K562 (cell line): ENCODE results near the gene NFRKB. TPM values are rescaled to one million over a fixed set of nuclear protein-coding genes. Genes with fewer than 3 reads are reported as not detected.
A peak's percentile ranks its signal among the peaks of the same experiment; 100 is the strongest.

ENCODE experiments used
- ATAC-seq: fragments of 200-7000 bp; cut with Tn5 transposase; 3 replicates; pipeline ENCODE4 v1.9.1; 2020; ENCODE audit warnings: moderate library complexity
- BruUV-seq: library from RNA; stranded (reverse); fragments of 400-500 nt; replicated peaks from 2 replicates; lab custom pipeline; 2021; lab: Mats Ljungman, UMichigan
- CTCF ChIA-PET: fragments of 300-600 bp; formaldehyde crosslinking; extraction: SDS; loops from one replicate; lab custom pipeline; 2021; ENCODE audit warnings: low intra/inter-chr PET ratio; lab: Yijun Ruan, JAX
- POLR2A ChIA-PET: fragments of 300-600, 350-650 bp; sonication (Branson Sonifier 250); formaldehyde crosslinking; extraction: SDS; loops from one replicate; lab custom pipeline; 2021; ENCODE audit warnings: antibody characterized with exemption, inconsistent platforms; lab: Yijun Ruan, JAX
- DNase-seq, 4 experiments: peaks; one replicate each; pipeline versions ENCODE4 v3.0.0 to v3.0.0-alpha.2; 2011 to 2018; ENCODE audit warnings: low spot score in 3 of 4, mixed read lengths in 3 of 4; ENCODE audit errors: extremely low read depth in 1 of 4
- FAIRE-seq: peaks from 2 replicates; lab custom pipeline; 2011; peaks lifted over from hg19 to GRCh38; lab: Jason Lieb, UNC
- H2AFZ ChIP-seq: 2 replicates; pipeline ENCODE4 v1.6.0; 2011; ENCODE audit warnings: low read depth, low read length, control low read depth, inconsistent platforms
- H3K27ac ChIP-seq: fragments of 200-600 bp; 3 replicates; pipeline ENCODE4 v1.8.0; 2011; ENCODE audit warnings: low read depth, mild to moderate bottlenecking, control low read depth, inconsistent platforms, low read length, moderate library complexity, mixed read lengths; ENCODE audit errors: extremely low read depth
- H3K27me3 ChIP-seq, 2 experiments: fragments of 300-600 bp in 1 of 2; 2 replicates in 1 of 2; 3 replicates in 1 of 2; pipeline versions ENCODE4 v1.6.0 to v1.8.0; 2011; ENCODE audit warnings: inconsistent platforms in 2 of 2, low read length in 2 of 2, mild to moderate bottlenecking in 1 of 2, mixed read lengths in 1 of 2, moderate library complexity in 1 of 2; ENCODE audit not compliant: control insufficient read depth in 2 of 2, insufficient read depth in 2 of 2
- H3K36me3 ChIP-seq: fragments of 300-600 bp; 3 replicates; pipeline ENCODE4 v1.8.0; 2011; ENCODE audit warnings: mild to moderate bottlenecking, low read length, inconsistent platforms; ENCODE audit not compliant: control insufficient read depth, insufficient read depth
- H3K4me1 ChIP-seq, 2 experiments: fragments of 200-600 bp in 1 of 2; replicated peaks in 1 of 2; 2 replicates in 1 of 2; 3 replicates in 1 of 2; pipeline versions ENCODE4 v1.5.1 to v1.8.0; 2011; ENCODE audit warnings: inconsistent platforms in 2 of 2, low read length in 2 of 2, mild to moderate bottlenecking in 1 of 2, mixed read lengths in 1 of 2, moderate library complexity in 1 of 2; ENCODE audit not compliant: control insufficient read depth in 2 of 2, insufficient read depth in 2 of 2
- H3K4me2 ChIP-seq: 2 replicates; pipeline ENCODE4 v1.6.1; 2011; ENCODE audit warnings: low read length, control low read depth, inconsistent platforms, mixed read lengths; ENCODE audit not compliant: insufficient read depth
- H3K4me3 ChIP-seq: fragments of 200-600 bp; sonication (generic), shearing (Covaris generic); 2 replicates; pipeline ENCODE4 v1.5.1; 2016; ENCODE audit warnings: control low read depth, inconsistent platforms
- H3K79me2 ChIP-seq: fragments of 200-600 bp; 3 replicates; pipeline ENCODE4 v1.8.0; 2011; ENCODE audit warnings: low read length, inconsistent platforms; ENCODE audit not compliant: control insufficient read depth, insufficient read depth
- H3K9ac ChIP-seq, 2 experiments: 2 replicates each; pipeline versions ENCODE4 v1.6.0 to v1.6.1; 2011; ENCODE audit warnings: low read depth in 2 of 2, low read length in 2 of 2, control low read depth in 1 of 2, inconsistent platforms in 1 of 2, mild to moderate bottlenecking in 1 of 2, mixed read lengths in 1 of 2; ENCODE audit not compliant: insufficient read depth in 1 of 2
- H3K9me1 ChIP-seq: one replicate; pipeline ENCODE4 v1.6.0; 2011; ENCODE audit warnings: inconsistent platforms, mild to moderate bottlenecking, low read length, moderate library complexity; ENCODE audit not compliant: control insufficient read depth, insufficient read depth
- H3K9me3 ChIP-seq: replicated peaks from 2 replicates; pipeline ENCODE4 v1.5.1; 2011; ENCODE audit warnings: low read depth, low read length, inconsistent platforms; ENCODE audit not compliant: control insufficient read depth, insufficient read depth
- H4K20me1 ChIP-seq: replicated peaks from 2 replicates; pipeline ENCODE4 v1.6.1; 2011; ENCODE audit warnings: low read length, inconsistent platforms, mixed read lengths; ENCODE audit not compliant: control insufficient read depth, insufficient read depth
- CEBPB ChIP-seq: fragments of 450-650 bp; IDR thresholded peaks from 2 replicates; pipeline ENCODE4 v1.6.1; 2016; ENCODE audit warnings: missing genetic modification characterization, missing compliant biosample characterization
- IRF2 ChIP-seq: sonication (generic); formaldehyde crosslinking; IDR thresholded peaks from 2 replicates; pipeline ENCODE4 v1.8.1; 2022; ENCODE audit warnings: mild to moderate bottlenecking, missing genetic modification reagents
- NR1H2 ChIP-seq: sonication (generic); formaldehyde crosslinking; IDR thresholded peaks from 2 replicates; pipeline ENCODE4 v1.4.0; 2020; ENCODE audit warnings: mild to moderate bottlenecking, missing genetic modification reagents
- TCF15 ChIP-seq: fragments of 250-450 bp; sonication (Bioruptor Pico); IDR thresholded peaks from 2 replicates; pipeline ENCODE4 v1.8.0; 2022; ENCODE audit warnings: moderate library complexity, mild to moderate bottlenecking, inconsistent platforms
- ZC3H8 ChIP-seq: fragments of 450-650 bp; IDR thresholded peaks from 2 replicates; pipeline ENCODE4 v1.6.1; 2017
- ZNF133 ChIP-seq: fragments of 250-450 bp; sonication (Bioruptor Pico); IDR thresholded peaks from 2 replicates; pipeline ENCODE4 v1.4.0; 2020; ENCODE audit warnings: mild to moderate bottlenecking
- ZNF445 ChIP-seq: fragments of 250-450 bp; sonication (Bioruptor Pico); IDR thresholded peaks from 2 replicates; pipeline ENCODE4 v1.4.0; 2020; ENCODE audit warnings: low read depth, mild to moderate bottlenecking, moderate library complexity
- WGBS: fragments of 100-300 bp; shearing (Covaris generic); methylation state at CpG from one replicate; pipeline ENCODE4 v1.1.6; 2016; ENCODE audit warnings: low coverage, mixed read lengths; ENCODE audit not compliant: insufficient coverage; ENCODE audit errors: missing lambda C conversion rate; 5-methylcytosine and 5-hydroxymethylcytosine counted together
- in situ Hi-C: fragments of 300-500 bp; cut with MboI; formaldehyde crosslinking; loops from 4 replicates; pipeline ENCODE4 v1.15.0; 2018; ENCODE audit warnings: inconsistent platforms, mixed read lengths
- intact Hi-C: fragments of 100-400 bp; cut with micrococcal nuclease; formaldehyde crosslinking; loops from 2 replicates; pipeline ENCODE4 v1.14.2; 2022
- polyA plus RNA-seq, 8 experiments: library from polyadenylated mRNA; depleted of rRNA in 4 of 8; stranded (reverse) in 5 of 8; unstranded in 3 of 8; fragments of >200 nt; fragmentation: Nextera tagmentation in 2 of 8; fragmentation: Illumina TruSeq in 1 of 8; extraction: Ambion mirVana in 2 of 8; extraction: Trizol in 1 of 8; gene quantifications; 2 replicates each; pipeline versions ENCODE4 v1.2.1 to v1.2.3, GENCODE V29; 2011 to 2014; ENCODE audit warnings: inconsistent platforms in 1 of 8, missing spikeins in 1 of 8
- total RNA-seq, 7 experiments: library from RNA; depleted of rRNA in 6 of 7; stranded (reverse); fragments of >200 nt in 6 of 7; fragmentation: Illumina TruSeq in 2 of 7; extraction: Trizol in 2 of 7; gene quantifications; 2 replicates each; pipeline versions ENCODE4 v1.2.1 to v1.2.3, GENCODE V29; 2011 to 2021; ENCODE audit warnings: low replicate concordance in 1 of 7
- TF ChIP-seq, protein P1 (sequence below): sonication (generic); formaldehyde crosslinking; IDR thresholded peaks from 2 replicates; pipeline ENCODE4 v1.8.1; 2023; ENCODE audit warnings: mild to moderate bottlenecking, missing genetic modification reagents, moderate library complexity

Gene NFRKB
- total and polyA plus RNA-seq, 9 of the 15 experiments (the other 6 are each of a cell fraction or from before 2014, with no cell fraction given), result 7.1 to 42.6 (median 23.9) TPM

GRCh38 chr11:129930296-129930695 lies 34.9 kb upstream of the NFRKB start (continued):
- TF ChIP-seq TCF15 (CRISPR knock-in tag), result no peak
- TF ChIP-seq ZNF133, result no peak
- TF ChIP-seq, protein P1, sequence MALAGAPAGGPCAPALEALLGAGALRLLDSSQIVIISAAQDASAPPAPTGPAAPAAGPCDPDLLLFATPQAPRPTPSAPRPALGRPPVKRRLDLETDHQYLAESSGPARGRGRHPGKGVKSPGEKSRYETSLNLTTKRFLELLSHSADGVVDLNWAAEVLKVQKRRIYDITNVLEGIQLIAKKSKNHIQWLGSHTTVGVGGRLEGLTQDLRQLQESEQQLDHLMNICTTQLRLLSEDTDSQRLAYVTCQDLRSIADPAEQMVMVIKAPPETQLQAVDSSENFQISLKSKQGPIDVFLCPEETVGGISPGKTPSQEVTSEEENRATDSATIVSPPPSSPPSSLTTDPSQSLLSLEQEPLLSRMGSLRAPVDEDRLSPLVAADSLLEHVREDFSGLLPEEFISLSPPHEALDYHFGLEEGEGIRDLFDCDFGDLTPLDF (CRISPR knock-in tag), result no peak
- TF ChIP-seq NR1H2 (CRISPR knock-in tag), result no peak
- TF ChIP-seq IRF2 (CRISPR knock-in tag), result no peak
- no peak for TF ChIP-seq ZC3H8

DNA sequence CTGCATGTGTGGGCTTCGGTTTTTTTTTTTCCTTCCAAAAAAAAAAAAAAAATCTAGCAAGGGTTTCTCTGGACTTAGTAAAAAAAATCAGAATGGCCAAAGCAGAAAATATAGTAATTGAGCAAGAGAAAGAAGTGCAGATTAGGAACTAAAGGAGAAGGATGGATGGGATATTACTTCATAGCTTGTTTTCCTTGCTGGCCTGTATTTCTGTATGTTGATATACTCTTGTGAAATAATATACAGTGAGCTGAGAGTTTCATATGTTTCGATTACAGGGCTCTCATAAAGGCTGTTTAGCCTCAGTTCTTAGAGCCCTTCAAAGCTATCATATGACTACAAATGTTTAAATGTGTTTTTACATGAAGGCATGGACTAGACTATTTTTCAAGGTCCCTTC lies 34.3 kb upstream of the NFRKB start:
- Histone ChIP-seq H3K4me2 (no peak overlapping the region), H3K9me1 (no peaks in the 10 kb centered on the region), H3K9me3 (no peaks in the 10 kb centered on the region), H3K4me1 (peaks cover 6 to 9% of the 10 kb centered on the region in 2 experiments; a peak in 4 of 5 replicates), H2AFZ (no peak overlapping the region), H4K20me1 (no peaks in the 10 kb centered on the region), H3K36me3 (peaks cover 6% of the 10 kb centered on the region; the same call in 1 of the 3 replicates), H3K27me3 (no peaks in the 10 kb centered on the region), H3K79me2 (no peaks in the 10 kb centered on the region), H3K4me3 (no peak overlapping the region), H3K27ac (no peak overlapping the region), H3K9ac (no peak overlapping the region)
- no peak for TF ChIP-seq ZNF445
- 0 out of 2 replicates have a peak, but pooled peaks have one; percentile 11 for TF ChIP-seq CEBPB (tag)
- ChIA-PET POLR2A (interaction anchor here (0.7 to 1.4 kb wide), 4 partner anchors 21 to 203 kb away, joined by 3 to 4 read pairs (median 3); no protein-coding TSS in a partner anchor), CTCF (no interaction called here)
- no TSS peak for BruUV-seq
- WGBS, result 54% methylated on average over 2 of the region's 2 CpGs
- DNase-seq, result no peak
- in situ Hi-C loops (loop anchor here (5.0 kb wide), 1 partner anchor 203 kb away; no protein-coding TSS in a partner anchor), intact Hi-C loops (no loop called here)
- ATAC-seq, result no peak
- FAIRE-seq, result no peak
